Endothelial cell of umbilical vein (primary cell): ENCODE data around the gene TPM3.

Experiments
- CTCF ChIP-seq, 2 donors: IDR thresholded peaks; 1 replicate in 1 of 2; 2 replicates in 1 of 2; pipeline ENCODE4 v1.5.1; 2011; ENCODE audit warnings: low read length in 2 of 2, mild to moderate bottlenecking in 2 of 2, moderate library complexity in 2 of 2, control low read depth in 1 of 2, inconsistent platforms in 1 of 2, low read depth in 1 of 2; ENCODE audit not compliant: insufficient read depth in 1 of 2; ENCODE audit errors: extremely low read depth in 1 of 2
- EZH2 ChIP-seq: IDR thresholded peaks from 2 replicates; pipeline ENCODE4 v1.6.1; 2012; ENCODE audit warnings: borderline replicate concordance, low read depth, mild to moderate bottlenecking, moderate library complexity, low read length, inconsistent platforms; ENCODE audit not compliant: severe bottlenecking
- FOS ChIP-seq: IDR thresholded peaks from 2 replicates; pipeline ENCODE4 v1.6.1; 2011; ENCODE audit warnings: mild to moderate bottlenecking, low read length, moderate library complexity, borderline replicate concordance; ENCODE audit not compliant: insufficient read depth
- MAX ChIP-seq: IDR thresholded peaks from 2 replicates; pipeline ENCODE4 v1.6.1; 2011; ENCODE audit not compliant: insufficient read depth, insufficient read length
- POLR2A ChIP-seq: IDR thresholded peaks from 2 replicates; pipeline ENCODE4 v1.6.1; 2012; ENCODE audit warnings: low read depth, mild to moderate bottlenecking, control low read depth, low read length
- POLR2AphosphoS5 ChIP-seq: IDR thresholded peaks from 2 replicates; pipeline ENCODE4 v1.6.1; 2012; ENCODE audit warnings: low read depth, mild to moderate bottlenecking, control low read depth, low read length, moderate library complexity; ENCODE audit not compliant: insufficient read depth

- TF ChIP-seq CTCF (IDR thresholded peaks at IDR 0.05; ENCODE audit: extremely low read depth in 1 of 2, insufficient read depth in 1 of 2, low read depth in 1 of 2, low read length in 2 of 2) (no peak), EZH2 (no peak), POLR2AphosphoS5 (no peak), FOS (no peak), POLR2A (no peak), MAX (no peak)
These were observed 43.1 kb downstream of the TPM3 start for GRCh38 chr1:154148807-154149206.
